Kidney (tissue), 14 donors: ENCODE results near the gene POC1A. TPM values are rescaled to one million over a fixed set of nuclear protein-coding genes. Genes with fewer than 3 reads are reported as not detected.

Source experiments
- DNase-seq, 5 donors: peaks; one replicate each; pipeline ENCODE4 v3.0.0-alpha.2; 2013 to 2020
- FAIRE-seq: peaks from 2 replicates; lab custom pipeline; 2012; peaks lifted over from hg19 to GRCh38; lab: Jason Lieb, UNC
- H3K27ac ChIP-seq, 2 donors: one replicate each; pipeline ENCODE4 v1.7.0; 2013; ENCODE audit warnings: low read depth in 2 of 2, low read length in 2 of 2, inconsistent platforms in 1 of 2
- H3K27me3 ChIP-seq: one replicate; pipeline ENCODE4 v1.7.1; 2013; ENCODE audit warnings: low read length, inconsistent platforms; ENCODE audit not compliant: control insufficient read depth, insufficient read depth
- H3K36me3 ChIP-seq, 3 donors: one replicate each; pipeline versions ENCODE4 v1.7.0 to v1.7.1; 2013; ENCODE audit warnings: low read length in 3 of 3, control low read depth in 1 of 3, inconsistent platforms in 1 of 3; ENCODE audit not compliant: insufficient read depth in 3 of 3, control insufficient read depth in 2 of 3
- H3K4me1 ChIP-seq, 3 donors: one replicate each; pipeline versions ENCODE4 v1.7.0 to v1.7.1; 2013; ENCODE audit warnings: low read length in 3 of 3, inconsistent platforms in 1 of 3, low read depth in 1 of 3; ENCODE audit not compliant: control insufficient read depth in 2 of 3, insufficient read depth in 2 of 3
- H3K4me3 ChIP-seq, 3 donors: one replicate each; pipeline versions ENCODE4 v1.7.0 to v1.8.1; 2013; ENCODE audit warnings: low read length in 3 of 3, control low read depth in 1 of 3, inconsistent platforms in 1 of 3
- H3K9ac ChIP-seq, 3 donors: one replicate each; pipeline versions ENCODE4 v1.7.0 to v1.7.1; 2013; ENCODE audit warnings: low read length in 3 of 3, control low read depth in 1 of 3, inconsistent platforms in 1 of 3
- H3K9me3 ChIP-seq, 3 donors: one replicate each; pipeline versions ENCODE4 v1.7.0 to v1.7.1; 2013; ENCODE audit warnings: low read length in 3 of 3, control low read depth in 1 of 3, inconsistent platforms in 1 of 3; ENCODE audit not compliant: control insufficient read depth in 2 of 3, insufficient read depth in 1 of 3
- intact Hi-C: fragments of 100-400 bp; cut with DNase I; formaldehyde crosslinking; loops from one replicate; pipeline ENCODE4 v1.11.1; 2022
- polyA plus RNA-seq: library from polyadenylated mRNA; stranded (reverse); fragments of 350-450 nt; fragmentation: Illumina TruSeq; extraction: RNeasy Lipid Tissue Mini Kit (QIAGEN cat#74804); gene quantifications from one replicate; pipeline ENCODE4 v1.2.3, GENCODE V29; 2014; ENCODE audit warnings: low read depth, low replicate concordance; ENCODE audit not compliant: insufficient read depth
- total RNA-seq: library from RNA; stranded (reverse); fragmentation: NEBNext Ultra II Directional; extraction: Animal tissue kit (Norgen Biotek cat#: 25700); gene quantifications from one replicate; pipeline ENCODE4 v1.2.1, GENCODE V29; 2021
- TF ChIP-seq, protein P1 (sequence below): IDR thresholded peaks from 3 replicates; pipeline ENCODE4 v1.5.1; 2012; ENCODE audit warnings: mild to moderate bottlenecking, moderate library complexity, borderline replicate concordance; ENCODE audit not compliant: insufficient read depth; ENCODE audit errors: extremely low read depth
- donor health status: control.
- donor health status: control.
- donor health status: control.
- donor health status: control.
- donor health status: control.
- donor health status: DM: yes; HTN: yes; CAD: no.
- donor health status: Normal renal cell carcinoma (clear cell type).

The POC1A gene
- total and polyA plus RNA-seq, 2 donors from 2014 or later: 2.2 to 2.5 TPM

DNA sequence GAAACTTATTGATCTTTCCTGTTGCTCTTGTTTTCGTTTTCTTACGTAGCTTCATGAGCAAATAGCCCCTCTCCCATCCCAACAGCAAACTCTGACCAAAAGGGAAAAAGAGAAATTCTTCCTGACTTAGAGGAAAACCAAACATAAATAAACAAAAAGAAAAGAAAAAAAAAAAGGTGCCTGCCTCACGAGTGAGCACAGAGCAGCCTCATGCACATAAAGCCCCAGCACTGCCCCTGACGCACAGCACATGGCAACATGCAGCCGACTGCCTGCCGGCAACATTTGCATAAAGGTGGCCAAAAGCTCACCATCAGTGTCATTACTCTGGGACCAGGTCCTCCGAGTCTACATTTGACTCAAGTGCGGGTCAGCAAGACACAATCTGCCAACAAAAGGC lies 6.4 kb downstream of the POC1A start:
- Histone ChIP-seq H3K27me3 (no peaks in the 10 kb centered on the region), H3K36me3 (no peaks in the 10 kb centered on the region), H3K27ac (no peak overlapping the region), H3K4me1 (no peaks in the 10 kb centered on the region), H3K9ac (no peak overlapping the region), H3K9me3 (no peaks in the 10 kb centered on the region), H3K4me3 (no peak overlapping the region)
- DNase-seq: no peak
- TF ChIP-seq, protein P1, sequence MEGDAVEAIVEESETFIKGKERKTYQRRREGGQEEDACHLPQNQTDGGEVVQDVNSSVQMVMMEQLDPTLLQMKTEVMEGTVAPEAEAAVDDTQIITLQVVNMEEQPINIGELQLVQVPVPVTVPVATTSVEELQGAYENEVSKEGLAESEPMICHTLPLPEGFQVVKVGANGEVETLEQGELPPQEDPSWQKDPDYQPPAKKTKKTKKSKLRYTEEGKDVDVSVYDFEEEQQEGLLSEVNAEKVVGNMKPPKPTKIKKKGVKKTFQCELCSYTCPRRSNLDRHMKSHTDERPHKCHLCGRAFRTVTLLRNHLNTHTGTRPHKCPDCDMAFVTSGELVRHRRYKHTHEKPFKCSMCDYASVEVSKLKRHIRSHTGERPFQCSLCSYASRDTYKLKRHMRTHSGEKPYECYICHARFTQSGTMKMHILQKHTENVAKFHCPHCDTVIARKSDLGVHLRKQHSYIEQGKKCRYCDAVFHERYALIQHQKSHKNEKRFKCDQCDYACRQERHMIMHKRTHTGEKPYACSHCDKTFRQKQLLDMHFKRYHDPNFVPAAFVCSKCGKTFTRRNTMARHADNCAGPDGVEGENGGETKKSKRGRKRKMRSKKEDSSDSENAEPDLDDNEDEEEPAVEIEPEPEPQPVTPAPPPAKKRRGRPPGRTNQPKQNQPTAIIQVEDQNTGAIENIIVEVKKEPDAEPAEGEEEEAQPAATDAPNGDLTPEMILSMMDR: no peak
- FAIRE-seq: no peak
- intact Hi-C loops: no loop called here

DNA sequence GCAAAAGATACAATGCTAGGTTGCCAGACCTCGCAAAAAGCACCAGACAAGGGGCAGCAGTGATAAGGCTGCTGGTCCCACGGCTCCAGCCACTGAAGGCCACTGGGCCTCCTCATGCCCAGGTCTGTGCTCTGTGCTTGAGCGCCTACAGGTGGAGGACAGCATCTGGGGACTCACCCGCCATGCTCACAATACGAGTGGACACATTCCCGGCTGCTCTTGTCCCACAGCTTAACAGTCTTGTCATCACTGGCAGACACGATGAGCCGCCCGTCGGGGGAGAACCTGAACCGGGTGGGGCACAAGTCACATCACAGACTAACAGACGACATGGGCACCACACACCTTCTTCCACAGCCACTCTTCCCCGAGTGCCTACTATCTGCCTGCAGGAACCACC lies 7.4 kb downstream of the POC1A start:
- Histone ChIP-seq H3K9ac (no peak overlapping the region), H3K4me3 (no peak overlapping the region), H3K4me1 (no peaks in the 10 kb centered on the region), H3K9me3 (no peaks in the 10 kb centered on the region), H3K27ac (no peak overlapping the region), H3K36me3 (no peaks in the 10 kb centered on the region), H3K27me3 (no peaks in the 10 kb centered on the region)
- no peak for DNase-seq
- intact Hi-C loops: no loop called here
- FAIRE-seq: no peak
- TF ChIP-seq, protein P1: no peak

GRCh38 chr3:52146189-52146588 lies 8.0 kb downstream of the POC1A start:
- intact Hi-C loops: no loop called here
- Histone ChIP-seq H3K4me3 (no peak overlapping the region), H3K9me3 (no peaks in the 10 kb centered on the region), H3K27me3 (no peaks in the 10 kb centered on the region), H3K9ac (no peak overlapping the region), H3K36me3 (no peaks in the 10 kb centered on the region), H3K27ac (no peak overlapping the region), H3K4me1 (no peaks in the 10 kb centered on the region)
- DNase-seq (no peak), FAIRE-seq (no peak)
- TF ChIP-seq, protein P1: no peak

DNA sequence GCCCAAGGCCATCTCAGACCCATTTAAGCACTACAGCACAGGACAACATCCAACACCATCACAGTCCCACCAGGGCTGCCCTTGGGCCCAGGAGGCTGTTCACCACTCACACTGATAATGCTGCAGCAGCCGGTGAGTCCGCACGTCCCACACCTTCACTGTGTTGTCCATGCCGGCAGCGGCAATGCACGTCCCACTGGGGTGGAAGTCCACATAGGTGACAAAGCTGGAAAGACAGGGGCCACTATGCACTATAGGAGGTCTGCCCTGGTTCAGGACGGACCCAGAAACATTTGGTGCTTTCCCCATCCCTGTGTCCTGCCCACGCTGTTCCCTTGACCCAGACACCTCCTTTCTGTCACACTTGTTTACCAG lies 8.5 kb downstream of the POC1A start:
- intact Hi-C loops: no loop called here
- FAIRE-seq: no peak
- TF ChIP-seq, protein P1: no peak
- no peaks in the 10 kb centered on the region for H3K36me3 ChIP-seq
- no peak overlapping the region for H3K4me3 ChIP-seq
- no peak for DNase-seq
- H3K27ac ChIP-seq: no peak overlapping the region
- H3K9ac ChIP-seq: no peak overlapping the region
- H3K9me3 ChIP-seq: no peaks in the 10 kb centered on the region
- no peaks in the 10 kb centered on the region for H3K27me3 ChIP-seq
- no peaks in the 10 kb centered on the region for H3K4me1 ChIP-seq
